Endothelial cell of umbilical vein (primary cell): ENCODE measurements around the gene CARD16. TPM values are rescaled to one million over a fixed set of nuclear protein-coding genes. Genes with fewer than 3 reads are reported as not detected.
A peak's percentile ranks its signal among the peaks of the same experiment; 100 is the strongest.

Experiments
- BruUV-seq: library from RNA; stranded (reverse); fragments of 400-500 nt; replicated peaks from 2 replicates; lab custom pipeline; 2021; lab: Mats Ljungman, UMichigan
- CTCF ChIA-PET: fragments of 300-600, 350-600 bp; sonication (Branson Sonifier 250); formaldehyde crosslinking; loops from one replicate; lab custom pipeline; 2021; ENCODE audit warnings: antibody characterized with exemption, inconsistent platforms; lab: Charles Lee
- POLR2A ChIA-PET: fragments of 300-600, 350-600 bp; sonication (Branson Sonifier 250); formaldehyde crosslinking; loops from one replicate; lab custom pipeline; 2021; ENCODE audit warnings: antibody characterized with exemption, inconsistent platforms; lab: Charles Lee
- DNase-seq: peaks from one replicate; pipeline ENCODE4 v3.0.0-alpha.2; 2011; ENCODE audit warnings: low read depth, low spot score
- FAIRE-seq: peaks from 2 replicates; lab custom pipeline; 2011; peaks lifted over from hg19 to GRCh38; lab: Jason Lieb, UNC
- H2AFZ ChIP-seq: 2 replicates; pipeline ENCODE4 v1.6.0; 2012; ENCODE audit warnings: low read depth, low read length, control low read depth, inconsistent platforms
- H3K27ac ChIP-seq: 2 replicates; pipeline ENCODE4 v1.5.1; 2011; ENCODE audit warnings: low read depth, mild to moderate bottlenecking, control low read depth, low read length, moderate library complexity; ENCODE audit not compliant: insufficient read depth
- H3K27me3 ChIP-seq, 2 experiments: 2 replicates each; pipeline versions ENCODE4 v1.6.0 to v1.6.1; 2011; ENCODE audit warnings: low read length in 2 of 2, mixed read lengths in 1 of 2; ENCODE audit not compliant: control insufficient read depth in 2 of 2, insufficient read depth in 2 of 2
- H3K36me3 ChIP-seq, 2 experiments: 2 replicates in 1 of 2; 3 replicates in 1 of 2; pipeline ENCODE4 v1.5.1; 2011; ENCODE audit warnings: low read length in 2 of 2, mild to moderate bottlenecking in 1 of 2, moderate library complexity in 1 of 2; ENCODE audit not compliant: control insufficient read depth in 2 of 2, insufficient read depth in 2 of 2; ENCODE audit errors: extremely low read depth in 1 of 2
- H3K4me1 ChIP-seq: 3 replicates; pipeline ENCODE4 v1.5.1; 2011; ENCODE audit warnings: mild to moderate bottlenecking, low read length; ENCODE audit not compliant: control insufficient read depth, insufficient read depth; ENCODE audit errors: extremely low read depth
- H3K4me2 ChIP-seq: 2 replicates; pipeline ENCODE4 v1.6.1; 2011; ENCODE audit warnings: low read length, control low read depth, mixed read lengths; ENCODE audit not compliant: insufficient read depth
- H3K4me3 ChIP-seq, 3 experiments: fragments of 200-600 bp in 1 of 3; sonication (generic), shearing (Covaris generic) in 1 of 3; replicated peaks in 1 of 3; 2 replicates each; pipeline ENCODE4 v1.5.1; 2011 to 2016; ENCODE audit warnings: control low read depth in 3 of 3, low read length in 3 of 3, mild to moderate bottlenecking in 2 of 3, inconsistent platforms in 1 of 3, low read depth in 1 of 3, moderate library complexity in 1 of 3; ENCODE audit not compliant: insufficient read depth in 1 of 3
- H3K79me2 ChIP-seq: 2 replicates; pipeline ENCODE4 v1.6.0; 2012; ENCODE audit warnings: low read length, inconsistent platforms; ENCODE audit not compliant: control insufficient read depth, insufficient read depth
- H3K9ac ChIP-seq: replicated peaks from 2 replicates; pipeline ENCODE3; 2011; ENCODE audit warnings: low read length, control low read depth; ENCODE audit not compliant: insufficient read depth; ENCODE audit errors: extremely low read depth
- H3K9me1 ChIP-seq: replicated peaks from 3 replicates; pipeline ENCODE4 v1.6.0; 2011; ENCODE audit warnings: mild to moderate bottlenecking, low read length; ENCODE audit not compliant: control insufficient read depth, insufficient read depth; ENCODE audit errors: extremely low read depth
- H3K9me3 ChIP-seq: replicated peaks from 2 replicates; pipeline ENCODE4 v1.5.1; 2012; ENCODE audit warnings: low read length, inconsistent platforms; ENCODE audit not compliant: control insufficient read depth, insufficient read depth
- H4K20me1 ChIP-seq: replicated peaks from 2 replicates; pipeline ENCODE3; 2011; ENCODE audit warnings: mild to moderate bottlenecking, low read length; ENCODE audit not compliant: control insufficient read depth, insufficient read depth; ENCODE audit errors: extremely low read depth
- EZH2 ChIP-seq: IDR thresholded peaks from 2 replicates; pipeline ENCODE4 v1.6.1; 2012; ENCODE audit warnings: borderline replicate concordance, low read depth, mild to moderate bottlenecking, moderate library complexity, low read length, inconsistent platforms; ENCODE audit not compliant: severe bottlenecking
- FOS ChIP-seq: IDR thresholded peaks from 2 replicates; pipeline ENCODE4 v1.6.1; 2011; ENCODE audit warnings: mild to moderate bottlenecking, low read length, moderate library complexity, borderline replicate concordance; ENCODE audit not compliant: insufficient read depth
- GATA2 ChIP-seq: IDR thresholded peaks from 2 replicates; pipeline ENCODE4 v1.7.0; 2011; ENCODE audit warnings: low read depth, mild to moderate bottlenecking, moderate library complexity, mixed read lengths, low read length; ENCODE audit not compliant: insufficient read length, insufficient read depth
- JUN ChIP-seq: IDR thresholded peaks from 2 replicates; pipeline ENCODE4 v1.6.1; 2011; ENCODE audit warnings: borderline replicate concordance, low read depth; ENCODE audit not compliant: insufficient read length, insufficient read depth
- MAX ChIP-seq: IDR thresholded peaks from 2 replicates; pipeline ENCODE4 v1.6.1; 2011; ENCODE audit not compliant: insufficient read depth, insufficient read length
- MYC ChIP-seq: IDR thresholded peaks from one replicate; pipeline ENCODE4 v1.6.1; 2011; ENCODE audit warnings: mild to moderate bottlenecking, low read depth, low read length
- POLR2A ChIP-seq: IDR thresholded peaks from 2 replicates; pipeline ENCODE4 v1.6.1; 2012; ENCODE audit warnings: low read depth, mild to moderate bottlenecking, control low read depth, low read length
- POLR2AphosphoS5 ChIP-seq: IDR thresholded peaks from 2 replicates; pipeline ENCODE4 v1.6.1; 2012; ENCODE audit warnings: low read depth, mild to moderate bottlenecking, control low read depth, low read length, moderate library complexity; ENCODE audit not compliant: insufficient read depth
- dilution Hi-C: fragments of 300-500 bp; cut with MboI; formaldehyde crosslinking; loops from one replicate; pipeline ENCODE4 v1.15.0; 2019; ENCODE audit warnings: low sequenced_read_pairs; ENCODE audit not compliant: extremely low pct_ligation_motif_present
- intact Hi-C: fragments of 100-400 bp; cut with micrococcal nuclease; formaldehyde crosslinking; loops from one replicate; pipeline ENCODE4 v1.10.0; 2022
- polyA plus RNA-seq, 4 experiments: library from polyadenylated mRNA; depleted of rRNA in 3 of 4; stranded (reverse) in 3 of 4; unstranded in 1 of 4; fragments of >200 nt; gene quantifications; 2 replicates each; pipeline versions ENCODE4 v1.2.1 to v1.2.3, GENCODE V29; 2011 to 2012; ENCODE audit warnings: missing spikeins in 1 of 4
- total RNA-seq: library from RNA; stranded (reverse); gene quantifications from 2 replicates; pipeline ENCODE4 v1.2.3, GENCODE V29; 2021
- TF ChIP-seq, protein P1 (sequence below), 2 donors: IDR thresholded peaks; 1 replicate in 1 of 2; 2 replicates in 1 of 2; pipeline ENCODE4 v1.5.1; 2011; ENCODE audit warnings: low read length in 2 of 2, mild to moderate bottlenecking in 2 of 2, moderate library complexity in 2 of 2, control low read depth in 1 of 2, inconsistent platforms in 1 of 2, low read depth in 1 of 2; ENCODE audit not compliant: insufficient read depth in 1 of 2; ENCODE audit errors: extremely low read depth in 1 of 2

The CARD16 gene
- total and polyA plus RNA-seq, 2 donors (not counting 3 experiments of a cell fraction or from before 2014, with no cell fraction given): 26.8 to 76.6 TPM

GRCh38 chr11:105045676-105046296 is 651 bp upstream of the CARD16 start:
- no peaks in the 10 kb centered on the region for H4K20me1 ChIP-seq
- H3K36me3 ChIP-seq: no peaks in the 10 kb centered on the region
- peak overlapping the region; percentile 87 for H2AFZ ChIP-seq
- intact Hi-C loops: loop anchor here (2.0 to 10.0 kb wide), 6 partner anchors 97 to 1421 kb away; partner anchors contain the start of genes CASP12 and MSANTD4
- no peaks in the 10 kb centered on the region for H3K9me1 ChIP-seq
- CTCF ChIA-PET: no interaction called here
- dilution Hi-C loops: no loop called here
- H3K4me2 ChIP-seq: peak overlapping the region; percentile 90
- FAIRE-seq: no peak
- H3K27me3 ChIP-seq: no peaks in the 10 kb centered on the region
- peaks cover 41% of the 10 kb centered on the region for H3K4me1 ChIP-seq
- no peak for DNase-seq
- TF ChIP-seq MYC: no peak
- TF ChIP-seq MAX: no peak
- TF ChIP-seq POLR2AphosphoS5: no peak
- TF ChIP-seq EZH2: no peak
- no peak for TF ChIP-seq POLR2A
- TF ChIP-seq JUN: no peak
- TF ChIP-seq GATA2: no peak
- TF ChIP-seq, protein P1, sequence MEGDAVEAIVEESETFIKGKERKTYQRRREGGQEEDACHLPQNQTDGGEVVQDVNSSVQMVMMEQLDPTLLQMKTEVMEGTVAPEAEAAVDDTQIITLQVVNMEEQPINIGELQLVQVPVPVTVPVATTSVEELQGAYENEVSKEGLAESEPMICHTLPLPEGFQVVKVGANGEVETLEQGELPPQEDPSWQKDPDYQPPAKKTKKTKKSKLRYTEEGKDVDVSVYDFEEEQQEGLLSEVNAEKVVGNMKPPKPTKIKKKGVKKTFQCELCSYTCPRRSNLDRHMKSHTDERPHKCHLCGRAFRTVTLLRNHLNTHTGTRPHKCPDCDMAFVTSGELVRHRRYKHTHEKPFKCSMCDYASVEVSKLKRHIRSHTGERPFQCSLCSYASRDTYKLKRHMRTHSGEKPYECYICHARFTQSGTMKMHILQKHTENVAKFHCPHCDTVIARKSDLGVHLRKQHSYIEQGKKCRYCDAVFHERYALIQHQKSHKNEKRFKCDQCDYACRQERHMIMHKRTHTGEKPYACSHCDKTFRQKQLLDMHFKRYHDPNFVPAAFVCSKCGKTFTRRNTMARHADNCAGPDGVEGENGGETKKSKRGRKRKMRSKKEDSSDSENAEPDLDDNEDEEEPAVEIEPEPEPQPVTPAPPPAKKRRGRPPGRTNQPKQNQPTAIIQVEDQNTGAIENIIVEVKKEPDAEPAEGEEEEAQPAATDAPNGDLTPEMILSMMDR (IDR thresholded peaks at IDR 0.05; ENCODE audit: extremely low read depth in 1 of 2, insufficient read depth in 1 of 2, low read depth in 1 of 2, low read length in 2 of 2): no peak
- TF ChIP-seq FOS: no peak
- H3K4me3 ChIP-seq: peak overlapping the region in 1 of 3 experiments; percentile 83
- H3K9ac ChIP-seq: peak overlapping the region; percentile 77
- POLR2A ChIA-PET: no interaction called here
- no TSS peak for BruUV-seq
- H3K9me3 ChIP-seq: no peaks in the 10 kb centered on the region
- H3K79me2 ChIP-seq: peaks cover 11% of the 10 kb centered on the region
- H3K27ac ChIP-seq: peak overlapping the region; percentile 88
